GM10266 (cell line): ENCODE data around the gene AARSD1.
A peak's percentile ranks its signal among the peaks of the same experiment; 100 is the strongest.
"Not testable (repeated sequence)": the region's sequence is repeated elsewhere in the genome, so short reads cannot be mapped to it uniquely, and the experiment has no call there.

Experiments used
- DNase-seq: peaks from one replicate; pipeline ENCODE4 v3.0.0; 2012; ENCODE audit errors: extremely low spot score
- TF ChIP-seq, protein P1 (sequence below): IDR thresholded peaks from 2 replicates; pipeline ENCODE4 v1.5.1; 2012; ENCODE audit warnings: mild to moderate bottlenecking, low read depth; ENCODE audit not compliant: control insufficient read depth, insufficient read depth; ENCODE audit errors: missing control alignments

AARSD1 gene

DNA sequence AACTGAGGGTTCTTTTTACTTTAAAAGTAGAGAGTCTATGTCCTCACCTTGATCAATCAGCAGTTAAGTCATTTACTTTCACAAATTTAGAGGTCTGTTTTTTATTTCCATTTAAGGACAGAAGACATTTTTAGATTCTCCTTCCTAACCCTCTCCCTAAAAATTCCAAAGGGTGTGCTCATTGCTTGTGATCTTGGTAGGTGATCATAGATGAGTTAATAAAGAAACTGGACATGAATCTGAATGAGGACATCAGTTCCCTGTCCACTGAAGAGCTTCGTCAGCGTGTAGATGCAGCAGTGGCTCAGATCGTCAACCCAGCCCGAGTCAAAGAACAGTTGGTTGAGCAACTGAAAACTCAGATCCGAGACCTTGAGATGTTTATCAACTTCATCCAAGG lies 24.9 kb upstream of the AARSD1 start:
- no peak for DNase-seq
- TF ChIP-seq, protein P1, sequence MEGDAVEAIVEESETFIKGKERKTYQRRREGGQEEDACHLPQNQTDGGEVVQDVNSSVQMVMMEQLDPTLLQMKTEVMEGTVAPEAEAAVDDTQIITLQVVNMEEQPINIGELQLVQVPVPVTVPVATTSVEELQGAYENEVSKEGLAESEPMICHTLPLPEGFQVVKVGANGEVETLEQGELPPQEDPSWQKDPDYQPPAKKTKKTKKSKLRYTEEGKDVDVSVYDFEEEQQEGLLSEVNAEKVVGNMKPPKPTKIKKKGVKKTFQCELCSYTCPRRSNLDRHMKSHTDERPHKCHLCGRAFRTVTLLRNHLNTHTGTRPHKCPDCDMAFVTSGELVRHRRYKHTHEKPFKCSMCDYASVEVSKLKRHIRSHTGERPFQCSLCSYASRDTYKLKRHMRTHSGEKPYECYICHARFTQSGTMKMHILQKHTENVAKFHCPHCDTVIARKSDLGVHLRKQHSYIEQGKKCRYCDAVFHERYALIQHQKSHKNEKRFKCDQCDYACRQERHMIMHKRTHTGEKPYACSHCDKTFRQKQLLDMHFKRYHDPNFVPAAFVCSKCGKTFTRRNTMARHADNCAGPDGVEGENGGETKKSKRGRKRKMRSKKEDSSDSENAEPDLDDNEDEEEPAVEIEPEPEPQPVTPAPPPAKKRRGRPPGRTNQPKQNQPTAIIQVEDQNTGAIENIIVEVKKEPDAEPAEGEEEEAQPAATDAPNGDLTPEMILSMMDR, result no peak

DNA sequence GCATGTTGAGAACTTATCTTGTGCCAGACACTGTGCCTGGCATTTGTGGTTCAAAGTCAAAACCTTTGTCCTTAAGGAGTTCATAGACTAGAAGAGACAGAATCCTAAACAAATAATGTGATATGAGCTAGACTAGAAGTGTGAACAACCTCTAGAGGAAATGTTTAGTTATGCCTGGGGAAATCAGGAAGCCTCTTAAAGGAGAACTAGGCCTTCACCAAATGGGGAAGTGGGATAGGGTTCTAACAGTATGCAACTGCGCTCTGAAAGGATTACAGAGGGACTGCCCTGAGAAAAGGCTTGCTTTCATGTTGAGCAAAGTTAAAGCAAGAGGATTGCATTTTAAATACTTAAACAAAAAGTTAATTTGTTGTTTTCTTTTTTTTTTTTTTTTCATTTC lies 21.0 kb upstream of the AARSD1 start:
- peak; percentile 67 for DNase-seq
- TF ChIP-seq, protein P1, result no peak

DNA sequence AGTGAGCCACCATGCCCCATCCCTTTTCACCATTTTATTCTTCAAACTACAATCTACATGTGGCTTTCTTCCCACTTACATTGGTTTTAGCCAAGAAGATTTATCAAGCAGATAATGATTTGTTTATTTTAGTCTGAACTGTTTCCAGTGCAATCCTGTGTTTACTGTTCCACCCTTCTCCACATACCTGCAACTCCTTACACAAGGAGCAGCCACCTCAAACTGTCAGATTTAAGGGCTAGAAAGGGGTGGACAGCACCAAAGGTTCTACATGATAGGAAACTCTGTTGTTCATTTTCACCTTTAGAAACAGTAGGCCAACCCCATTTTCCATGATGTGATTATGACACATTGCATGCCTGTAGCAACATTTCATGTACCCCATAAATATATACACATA lies 18.0 kb upstream of the AARSD1 start:
- TF ChIP-seq, protein P1, result no peak
- no peak for DNase-seq

DNA sequence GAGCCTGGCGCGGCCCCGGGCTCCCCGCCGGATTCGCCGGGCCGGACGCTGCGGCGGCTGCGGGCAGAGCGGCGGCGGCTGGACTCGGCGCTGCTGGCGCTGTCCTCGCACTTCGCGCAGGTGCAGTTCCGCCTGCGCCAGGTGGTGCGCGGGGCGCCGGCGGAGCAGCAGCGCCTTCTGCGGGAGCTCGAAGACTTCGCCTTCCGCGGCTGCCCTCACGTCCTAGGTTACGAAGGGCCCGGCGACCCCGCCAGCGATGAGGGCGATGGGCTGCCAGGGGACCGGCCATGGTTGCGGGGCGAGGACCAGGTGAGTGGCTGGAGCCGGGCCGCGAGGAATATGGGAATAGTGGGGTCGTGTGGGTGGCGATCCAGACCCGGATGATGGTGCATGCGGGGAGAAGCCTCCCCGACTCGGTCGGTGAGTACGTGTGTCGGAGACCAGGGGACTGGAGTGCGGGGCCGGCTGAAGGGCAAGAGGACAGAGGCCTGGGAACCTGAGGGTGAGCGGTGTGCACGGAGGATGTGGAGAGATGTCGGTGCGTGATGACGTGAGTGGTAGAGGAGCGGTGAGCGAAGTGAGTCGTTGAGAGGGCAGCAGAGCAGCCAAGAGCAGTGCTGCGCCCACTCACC lies 16.6 kb upstream of the AARSD1 start:
- peak; percentile 84 for DNase-seq
- TF ChIP-seq, protein P1, result peak; percentile 46

DNA sequence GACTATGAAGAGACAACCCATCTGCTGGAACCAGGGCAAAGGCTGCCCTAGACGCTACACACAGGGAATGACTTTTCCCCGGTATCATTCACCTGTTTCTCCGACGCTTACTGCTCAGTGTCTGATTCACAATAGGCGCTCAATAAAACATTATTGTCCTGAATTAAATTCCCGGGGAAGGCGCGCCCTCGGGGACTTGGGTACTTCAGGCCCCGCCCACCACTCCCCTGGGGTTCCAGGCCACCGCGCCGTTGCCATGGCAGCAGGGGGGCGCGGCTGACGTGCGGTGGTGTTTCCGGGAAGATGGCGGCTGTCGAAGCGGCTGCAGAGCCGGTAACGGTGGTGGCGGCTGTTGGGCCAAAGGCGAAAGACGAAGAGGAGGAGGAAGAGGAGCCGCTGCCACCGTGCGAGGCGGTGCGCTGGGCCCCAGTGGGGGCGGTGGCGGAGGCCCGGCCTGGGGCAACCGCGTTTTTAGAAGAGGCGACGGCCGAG lies 16.1 kb upstream of the AARSD1 start, which contains the start of gene RUNDC1:
Gene RUNDC1 (plus strand): TSS at position 292 of the 492 bp plus-strand sequence. CDS start 12 bp downstream, at position 304.
- TF ChIP-seq, protein P1, result no peak
- peak; percentile 97 for DNase-seq

DNA sequence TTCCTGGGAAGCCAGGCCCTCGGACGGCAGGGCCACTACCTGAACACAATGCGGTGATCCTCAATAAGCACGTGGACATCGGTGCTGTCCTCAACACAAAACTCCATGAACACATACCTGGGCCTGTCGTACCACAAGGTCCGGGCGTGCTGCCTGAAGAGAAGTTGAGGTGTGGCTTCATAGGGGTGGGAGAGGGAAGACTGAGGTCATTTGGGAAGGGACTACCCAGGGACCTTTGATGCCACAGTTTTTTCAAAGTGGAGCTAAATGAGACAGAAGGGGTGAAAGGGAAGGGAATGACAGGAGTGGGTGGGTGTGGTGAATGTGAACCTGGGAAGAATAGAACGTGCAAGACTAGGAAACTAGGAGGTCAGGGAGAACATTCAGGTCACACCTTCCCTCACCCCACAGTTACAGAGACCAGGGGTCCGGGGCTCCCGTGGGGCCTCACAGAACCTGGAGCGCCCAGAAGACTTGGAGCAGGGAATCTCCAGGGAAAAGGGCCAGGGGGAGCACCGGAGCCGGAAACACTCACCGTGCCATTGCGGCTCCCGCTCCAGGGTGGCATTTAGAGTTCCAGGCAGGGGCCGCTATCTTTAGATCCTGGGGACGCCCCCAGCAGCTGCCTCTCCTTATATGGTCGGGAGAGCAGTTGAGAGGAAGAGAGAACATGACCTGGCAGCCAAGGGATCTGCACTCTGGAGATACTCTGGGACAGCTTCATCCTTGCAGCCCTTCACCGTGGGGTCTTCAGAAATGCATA lies 15.4 kb upstream of the AARSD1 start, which contains the start of gene PTGES3L:
Gene PTGES3L (minus strand): TSS at position 570 of the 763 bp plus-strand sequence. CDS start 27 bp downstream, at position 543.
- TF ChIP-seq, protein P1, result no peak
- DNase-seq, result peak; percentile 89

DNA sequence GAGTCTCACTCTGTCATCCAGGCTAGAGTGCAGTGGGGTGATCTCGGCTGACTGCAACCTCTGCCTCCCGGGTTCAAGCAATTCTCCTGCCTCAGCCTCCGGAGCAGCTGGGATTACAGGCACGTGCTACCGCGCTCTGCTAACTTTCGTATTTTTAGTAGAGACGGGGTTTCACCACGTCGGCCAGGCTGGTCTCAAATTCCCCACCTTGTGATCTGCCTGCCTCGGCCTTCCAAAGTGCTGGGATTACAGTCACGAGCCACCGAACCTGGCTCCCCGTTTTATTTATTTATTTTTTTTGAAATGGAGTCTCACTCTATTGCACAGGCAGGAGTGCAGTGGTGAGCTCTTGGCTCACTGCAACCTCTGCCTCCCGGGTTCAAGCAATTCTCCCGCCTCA lies 11.4 kb upstream of the AARSD1 start:
- not testable (repeated sequence) for DNase-seq
